Mononuclear cell (primary cell): Measurements from ENCODE around the gene SV2C. TPM values are rescaled to one million over a fixed set of nuclear protein-coding genes. Genes with fewer than 3 reads are reported as not detected.

ENCODE experiments used
- H3K27me3 ChIP-seq: 2 replicates; pipeline ENCODE4 v1.6.0; 2011; ENCODE audit warnings: low read length, control low read depth; ENCODE audit not compliant: insufficient read depth
- H3K4me1 ChIP-seq: 2 replicates; pipeline ENCODE4 v1.5.1; 2011; ENCODE audit warnings: mild to moderate bottlenecking, low read length, control low read depth; ENCODE audit not compliant: insufficient read depth
- H3K4me3 ChIP-seq: 2 replicates; pipeline ENCODE4 v1.5.1; 2011; ENCODE audit warnings: mild to moderate bottlenecking, low read length, moderate library complexity
- H3K9me3 ChIP-seq: 2 replicates; pipeline ENCODE4 v1.5.1; 2011; ENCODE audit warnings: low read depth, mild to moderate bottlenecking, control low read depth, low read length
- total RNA-seq: library from RNA; depleted of rRNA; stranded (reverse); fragments of >200 nt; gene quantifications from one replicate; pipeline ENCODE4 v1.2.3, GENCODE V29; 2012

Gene SV2C
- total RNA-seq, 1 donor = under 0.01 TPM

DNA sequence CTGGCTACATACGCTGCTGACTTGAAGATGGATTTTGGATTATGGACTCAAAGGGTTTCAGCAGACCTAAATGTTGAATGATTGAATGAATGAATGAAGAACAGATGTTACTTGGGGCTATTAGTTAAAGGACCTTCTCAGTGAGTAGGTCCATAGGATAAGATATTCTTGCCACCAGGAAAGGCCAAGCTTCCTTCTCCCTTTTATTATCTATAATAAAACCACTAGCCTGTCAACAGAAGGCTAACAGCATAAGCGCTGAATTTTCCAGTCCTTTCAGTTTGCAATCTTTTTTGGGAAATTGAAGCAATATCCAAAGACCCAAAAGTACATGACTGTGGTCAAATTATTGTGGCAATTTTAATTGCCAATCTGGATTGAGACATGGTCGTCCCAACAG, 113.3 kb downstream of the SV2C start:
- H3K4me1 ChIP-seq = peaks cover 9% of the 10 kb centered on the region
- no peaks in the 10 kb centered on the region for H3K9me3 ChIP-seq
- H3K27me3 ChIP-seq = no peaks in the 10 kb centered on the region
- no peak overlapping the region for H3K4me3 ChIP-seq

DNA sequence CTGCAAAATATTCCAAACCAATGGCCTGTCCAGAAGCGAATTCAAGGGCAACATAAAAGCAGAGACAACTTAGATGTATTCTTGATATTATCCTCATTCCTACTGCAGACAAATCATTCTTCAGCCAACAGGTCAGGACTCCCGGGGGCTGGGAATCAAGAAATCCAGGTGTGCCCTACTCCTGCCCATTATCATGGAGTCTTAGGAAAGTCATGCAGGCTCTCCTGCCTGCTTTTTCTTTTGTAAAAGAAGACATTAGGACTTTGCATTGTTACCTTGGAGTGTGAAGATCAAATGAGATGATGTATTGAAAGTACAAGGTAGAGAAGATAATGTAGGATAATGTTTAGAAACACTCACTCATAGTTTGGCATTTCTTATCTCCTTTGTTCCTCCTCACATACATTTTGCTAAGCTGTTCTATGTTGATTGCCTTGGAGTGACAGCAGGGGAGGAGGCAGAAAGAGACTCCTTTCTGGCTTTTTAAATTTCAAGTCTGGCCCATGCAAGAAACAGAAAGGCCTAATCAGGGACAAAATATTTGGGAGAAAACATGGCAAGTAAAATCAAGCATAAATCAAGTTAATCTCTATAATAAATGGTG, 113.8 kb downstream of the SV2C start:
- H3K27me3 ChIP-seq = no peaks in the 10 kb centered on the region
- no peak overlapping the region for H3K4me3 ChIP-seq
- H3K4me1 ChIP-seq = peaks cover 9% of the 10 kb centered on the region
- H3K9me3 ChIP-seq = no peaks in the 10 kb centered on the region

DNA sequence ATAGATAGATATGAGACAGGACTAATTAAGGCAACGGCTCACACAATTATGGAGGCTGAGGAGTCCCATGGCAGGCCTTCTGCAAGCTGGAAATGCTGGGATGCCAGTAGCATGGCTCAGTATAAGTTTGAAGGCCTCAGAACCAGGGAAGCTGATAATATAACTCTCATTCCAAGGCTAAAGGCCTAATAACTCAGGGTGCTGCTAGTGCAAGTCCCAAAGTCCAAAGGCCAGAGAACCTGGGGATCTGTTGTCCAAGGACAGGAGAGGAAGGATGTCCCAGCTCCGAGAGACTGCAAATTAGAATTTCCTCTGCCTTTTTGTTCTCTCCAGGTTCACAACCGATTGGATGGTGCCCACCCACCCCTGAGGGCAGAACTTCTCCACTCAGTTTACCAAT, 114.5 kb downstream of the SV2C start:
- Histone ChIP-seq H3K27me3 (no peaks in the 10 kb centered on the region), H3K4me1 (peaks cover 9% of the 10 kb centered on the region), H3K9me3 (no peaks in the 10 kb centered on the region), H3K4me3 (no peak overlapping the region)

DNA sequence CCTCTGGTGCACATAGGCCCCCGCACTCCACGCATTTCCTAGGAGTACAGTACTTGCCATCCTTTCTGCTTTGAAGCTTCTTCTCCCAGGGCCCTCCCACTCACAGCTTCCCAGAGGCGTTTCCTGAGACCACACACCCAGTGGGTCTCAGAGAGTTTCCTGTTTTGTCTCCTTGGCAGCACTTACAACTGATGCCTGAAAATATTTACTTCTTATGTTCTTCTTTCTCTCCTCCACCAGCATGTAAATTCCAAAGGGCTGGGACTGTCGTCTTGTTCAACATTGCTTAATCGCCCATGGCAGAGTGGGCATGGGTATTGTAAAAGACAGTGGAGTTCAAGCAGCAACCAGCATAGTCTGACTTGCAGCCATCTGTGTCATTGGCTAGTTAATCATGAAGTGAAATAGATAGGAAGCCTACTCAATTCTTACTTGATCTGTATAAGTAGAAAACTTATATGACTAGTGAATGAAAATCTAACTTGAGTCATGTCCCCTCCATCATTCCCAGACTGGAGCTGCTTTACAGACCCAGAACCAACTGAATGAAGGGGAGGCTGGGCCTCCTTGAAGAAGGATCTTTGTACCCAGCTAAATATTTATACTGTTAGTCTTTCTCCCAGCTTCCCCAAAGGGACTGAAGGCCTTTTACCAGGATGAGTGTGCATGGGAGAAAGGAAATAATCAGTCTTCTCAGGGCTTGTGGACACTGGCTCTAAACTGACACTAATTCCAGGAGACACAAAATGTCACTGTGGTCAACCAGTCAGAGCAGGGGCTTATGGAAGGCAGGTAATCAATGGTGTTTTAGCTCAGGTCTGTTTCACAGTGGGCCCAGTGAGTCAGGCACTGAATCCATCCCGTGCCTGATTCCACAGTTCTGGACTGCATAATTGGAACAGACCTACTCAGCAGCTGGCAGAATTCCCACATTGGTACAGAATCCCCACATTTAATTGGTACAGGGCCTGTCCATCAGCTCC, 116.4 kb downstream of the SV2C start:
- H3K27me3 ChIP-seq = no peaks in the 10 kb centered on the region
- H3K4me3 ChIP-seq = no peak overlapping the region
- H3K9me3 ChIP-seq = no peaks in the 10 kb centered on the region
- H3K4me1 ChIP-seq = peaks cover 9% of the 10 kb centered on the region

- Histone ChIP-seq H3K27me3 (no peaks in the 10 kb centered on the region), H3K4me1 (peaks cover 18% of the 10 kb centered on the region), H3K4me3 (no peak overlapping the region), H3K9me3 (no peaks in the 10 kb centered on the region)
Observed at GRCh38 chr5:76202182-76202581, 119.0 kb downstream of the SV2C start.

GRCh38 chr5:76204191-76204590, 121.0 kb downstream of the SV2C start:
- Histone ChIP-seq H3K27me3 (no peaks in the 10 kb centered on the region), H3K4me1 (peaks cover 21% of the 10 kb centered on the region), H3K4me3 (no peak overlapping the region), H3K9me3 (no peaks in the 10 kb centered on the region)

- no peaks in the 10 kb centered on the region for H3K9me3 ChIP-seq
- H3K4me1 ChIP-seq = peaks cover 16% of the 10 kb centered on the region
- no peaks in the 10 kb centered on the region for H3K27me3 ChIP-seq
- no peak overlapping the region for H3K4me3 ChIP-seq
Observed at GRCh38 chr5:76204713-76205112, 121.5 kb downstream of the SV2C start.

DNA sequence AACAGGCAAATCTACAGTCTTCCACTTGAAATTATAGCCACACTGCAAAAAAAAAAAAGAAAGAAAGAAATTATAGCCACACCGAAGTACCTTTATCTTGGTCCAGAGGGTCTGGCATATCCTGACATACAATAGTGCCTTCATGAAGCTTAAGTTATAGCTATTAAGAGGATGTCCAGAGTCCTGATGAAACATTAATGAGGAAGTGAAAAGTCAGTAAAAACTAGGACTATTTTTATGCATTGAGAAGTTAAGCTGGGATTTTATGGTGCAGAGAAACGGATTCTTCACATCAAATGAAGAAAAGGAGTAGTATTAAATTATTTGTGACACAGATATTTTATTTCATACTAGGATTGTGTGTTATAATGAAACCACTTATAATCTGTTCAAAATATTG, 123.9 kb downstream of the SV2C start:
- Histone ChIP-seq H3K9me3 (no peaks in the 10 kb centered on the region), H3K4me1 (peaks cover 14% of the 10 kb centered on the region), H3K27me3 (no peaks in the 10 kb centered on the region), H3K4me3 (no peak overlapping the region)

DNA sequence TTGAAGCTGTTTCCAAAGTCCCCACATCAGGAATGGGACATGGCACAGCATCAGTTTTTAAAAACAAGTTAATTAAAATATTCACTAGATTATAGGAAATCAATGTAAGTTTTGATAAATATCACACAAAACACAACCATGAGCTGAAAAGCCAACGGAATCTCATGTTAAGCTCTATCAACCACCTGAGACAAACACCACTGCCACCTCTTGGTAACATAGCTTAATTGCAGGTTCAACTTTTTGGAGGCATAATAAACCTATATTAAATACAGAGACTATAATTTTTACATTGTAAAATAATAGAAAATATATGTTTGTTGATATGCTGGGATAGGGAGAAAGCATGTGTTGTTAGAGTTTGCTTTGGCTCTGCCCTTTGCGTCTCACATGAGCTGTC, 126.1 kb downstream of the SV2C start:
- H3K4me3 ChIP-seq = no peak overlapping the region
- H3K27me3 ChIP-seq = no peaks in the 10 kb centered on the region
- H3K4me1 ChIP-seq = peaks cover 14% of the 10 kb centered on the region
- no peaks in the 10 kb centered on the region for H3K9me3 ChIP-seq

DNA sequence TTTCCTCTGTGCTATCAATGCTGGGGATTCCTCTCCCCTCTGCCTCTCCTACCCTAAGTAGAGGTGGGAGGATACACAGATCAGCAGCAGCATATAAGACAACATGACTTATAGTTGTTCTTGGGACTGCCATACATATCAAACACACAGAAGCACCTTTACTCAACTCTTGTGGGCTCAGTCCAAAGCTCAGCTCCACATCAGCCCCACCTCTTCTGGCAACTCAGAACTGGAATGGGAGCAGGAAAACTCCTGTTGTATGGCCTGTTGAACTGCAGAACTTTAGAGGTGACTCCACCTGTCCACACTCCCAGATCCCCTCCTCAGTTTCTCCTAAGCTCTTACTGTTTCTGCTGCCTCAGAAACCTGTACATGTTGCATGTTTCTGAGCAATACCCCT, 127.8 kb downstream of the SV2C start:
- Histone ChIP-seq H3K4me1 (peaks cover 14% of the 10 kb centered on the region), H3K27me3 (no peaks in the 10 kb centered on the region), H3K9me3 (no peaks in the 10 kb centered on the region), H3K4me3 (no peak overlapping the region)

- H3K4me3 ChIP-seq = no peak overlapping the region
- no peaks in the 10 kb centered on the region for H3K9me3 ChIP-seq
- no peaks in the 10 kb centered on the region for H3K4me1 ChIP-seq
- H3K27me3 ChIP-seq = no peaks in the 10 kb centered on the region
Observed at GRCh38 chr5:76213858-76214257, 130.7 kb downstream of the SV2C start.

GRCh38 chr5:76216748-76217147, 133.6 kb downstream of the SV2C start:
- no peaks in the 10 kb centered on the region for H3K4me1 ChIP-seq
- no peaks in the 10 kb centered on the region for H3K9me3 ChIP-seq
- no peak overlapping the region for H3K4me3 ChIP-seq
- no peaks in the 10 kb centered on the region for H3K27me3 ChIP-seq

- H3K27me3 ChIP-seq = no peaks in the 10 kb centered on the region
- H3K4me3 ChIP-seq = no peak overlapping the region
- H3K9me3 ChIP-seq = no peaks in the 10 kb centered on the region
- no peaks in the 10 kb centered on the region for H3K4me1 ChIP-seq
Observed at GRCh38 chr5:76219636-76220035, 136.5 kb downstream of the SV2C start.

DNA sequence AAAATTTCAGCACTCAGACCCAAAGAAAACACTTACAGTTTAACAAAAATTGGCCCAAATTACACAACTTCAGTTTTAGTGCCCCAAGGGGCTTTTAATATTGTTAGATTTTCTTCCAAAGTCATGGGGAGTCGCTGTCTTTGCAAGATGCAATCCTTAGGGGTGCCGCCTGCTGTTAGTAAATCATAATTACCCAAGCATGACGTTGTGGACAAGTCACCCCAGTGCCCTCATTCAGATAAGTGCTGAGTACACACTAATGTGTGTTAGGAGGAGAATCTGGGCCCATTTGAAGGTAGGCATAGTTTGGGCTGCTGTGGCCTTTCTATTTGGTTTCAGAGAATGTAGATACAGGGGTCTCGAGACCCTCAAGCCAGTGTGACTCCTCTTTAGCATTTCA, 138.1 kb downstream of the SV2C start:
- no peak overlapping the region for H3K4me3 ChIP-seq
- no peaks in the 10 kb centered on the region for H3K27me3 ChIP-seq
- H3K4me1 ChIP-seq = no peaks in the 10 kb centered on the region
- H3K9me3 ChIP-seq = no peaks in the 10 kb centered on the region

DNA sequence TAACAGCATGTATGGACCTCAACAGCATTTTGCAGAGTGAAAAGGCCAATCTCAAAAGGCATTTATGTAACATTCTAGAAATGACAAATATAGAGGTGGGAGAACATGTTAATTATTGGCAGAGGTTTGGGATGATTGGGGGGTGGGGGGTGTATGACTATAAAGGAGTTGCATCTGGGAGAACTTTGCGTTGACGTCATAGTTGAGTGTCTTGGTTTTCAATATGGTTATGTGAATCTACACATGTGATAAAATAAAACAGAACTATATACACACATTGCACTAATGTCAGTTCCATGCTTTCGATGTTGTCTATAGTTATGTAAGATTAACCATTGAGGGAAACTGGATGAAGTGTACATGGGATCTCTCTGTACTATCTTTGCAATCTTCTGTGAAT, 139.1 kb downstream of the SV2C start:
- H3K27me3 ChIP-seq = no peaks in the 10 kb centered on the region
- no peaks in the 10 kb centered on the region for H3K4me1 ChIP-seq
- no peak overlapping the region for H3K4me3 ChIP-seq
- no peaks in the 10 kb centered on the region for H3K9me3 ChIP-seq

DNA sequence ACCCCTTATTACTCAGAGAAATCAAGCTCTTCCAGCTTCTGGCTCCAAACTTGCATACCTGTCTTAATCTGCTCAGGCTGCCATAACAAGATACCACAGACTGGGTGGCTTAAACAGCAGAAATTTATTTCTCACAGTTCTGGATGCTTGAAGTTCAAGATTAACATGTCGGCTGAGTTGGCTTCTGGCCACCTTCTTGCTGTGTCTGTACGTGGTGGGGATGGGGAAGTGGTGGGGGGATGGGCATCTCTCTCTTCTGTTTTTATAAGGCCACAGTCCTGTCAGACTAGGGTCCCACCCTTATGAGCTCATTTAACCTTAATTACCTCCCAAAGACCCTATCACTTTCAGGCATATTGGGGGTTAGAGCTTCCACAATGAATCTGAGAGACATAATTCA, 140.5 kb downstream of the SV2C start:
- H3K27me3 ChIP-seq = no peaks in the 10 kb centered on the region
- no peaks in the 10 kb centered on the region for H3K4me1 ChIP-seq

More for the DNA sequence above, 140.5 kb downstream of the SV2C start:
- Histone ChIP-seq H3K4me3 (no peak overlapping the region), H3K9me3 (no peaks in the 10 kb centered on the region)
